ENCODE results near the gene SAMHD1.
"Not testable (repeated sequence)": the region's sequence is repeated elsewhere in the genome, so short reads cannot be mapped to it uniquely, and the experiment has no call there.

The SAMHD1 gene

GRCh38 chr20:36850759-36851158, 100.7 kb downstream of the SAMHD1 start:
- DNase-seq, result no peak

GRCh38 chr20:36849333-36850065, 102.0 kb downstream of the SAMHD1 start:
- no peak for DNase-seq

- DNase-seq, result no peak
These were observed 102.8 kb downstream of the SAMHD1 start for GRCh38 chr20:36848677-36849076.

- DNase-seq, result no peak
These were observed 103.3 kb downstream of the SAMHD1 start for GRCh38 chr20:36848078-36848660.

GRCh38 chr20:36847710-36848040, 103.8 kb downstream of the SAMHD1 start:
- no peak for DNase-seq

GRCh38 chr20:36847009-36847709, 104.3 kb downstream of the SAMHD1 start:
- DNase-seq, result no peak

- DNase-seq, result no peak
These were observed 106.1 kb downstream of the SAMHD1 start for GRCh38 chr20:36845288-36845971.

- not testable (repeated sequence) for DNase-seq
These were observed 110.5 kb downstream of the SAMHD1 start for GRCh38 chr20:36841030-36841429.

Measured in suppressor macrophage treated with lipopolysaccharide for 4 hours (primary cell).